Measurements from ENCODE around the gene PPP6R1.
A peak's percentile ranks its signal among the peaks of the same experiment; 100 is the strongest.

PPP6R1 gene

GRCh38 chr19:55258828-55259539, at the start of gene PPP6R1:
TSS of gene PPP6R1 (minus strand) at chr19:55259017. CDS start at chr19:55247103, 11,914 bp downstream.
- DNase-seq = peak; percentile 95

- no peak for DNase-seq
Observed at GRCh38 chr19:55308281-55308680, 49.5 kb upstream of the PPP6R1 start.

GRCh38 chr19:55306712-55307111, 47.9 kb upstream of the PPP6R1 start:
- no peak for DNase-seq

- DNase-seq = no peak
Observed at GRCh38 chr19:55305983-55306562, 47.3 kb upstream of the PPP6R1 start.

DNA sequence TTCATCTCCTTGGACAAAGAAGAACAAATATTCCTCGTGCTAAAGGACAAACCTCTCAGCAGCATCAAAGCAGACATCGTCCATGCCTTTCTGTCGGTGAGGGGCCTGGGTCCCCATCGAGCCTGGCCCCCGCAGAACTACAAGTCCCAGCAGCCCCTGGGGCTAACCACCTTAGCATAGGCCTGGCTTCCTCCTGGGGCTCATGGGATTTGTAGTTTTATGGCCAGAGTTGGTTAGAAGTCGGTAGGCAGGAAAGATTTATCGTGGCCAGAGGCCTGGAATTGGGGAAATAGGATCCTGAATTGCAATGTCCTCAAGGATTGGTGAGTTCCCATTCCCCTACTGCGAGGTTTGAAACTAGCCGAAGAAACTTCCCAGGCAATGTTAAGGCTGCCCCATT, 46.7 kb upstream of the PPP6R1 start:
- peak; percentile 67 for DNase-seq

DNA sequence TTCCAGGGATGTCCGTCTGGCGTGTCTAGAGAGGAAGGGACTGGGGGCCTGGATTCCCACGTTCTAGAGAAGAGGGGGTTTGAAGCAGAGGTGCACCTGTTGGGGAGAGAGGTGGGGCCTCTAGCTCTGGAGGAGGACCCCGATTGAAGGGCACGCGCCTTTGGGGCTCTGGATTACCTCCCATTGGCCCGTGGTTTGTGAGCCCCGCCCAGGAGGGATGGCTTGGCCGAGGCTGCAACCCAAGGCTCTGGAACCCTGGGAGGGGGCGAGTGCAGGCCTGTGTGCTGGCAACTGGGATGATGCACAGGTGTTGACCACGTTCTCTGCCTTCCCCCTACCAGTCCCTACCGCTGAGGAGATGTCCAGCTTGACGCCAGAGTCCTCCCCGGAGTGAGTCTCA, 46.2 kb upstream of the PPP6R1 start:
- no peak for DNase-seq

- peak; percentile 32 for DNase-seq
Observed at GRCh38 chr19:55304279-55304978, 45.6 kb upstream of the PPP6R1 start.

DNA sequence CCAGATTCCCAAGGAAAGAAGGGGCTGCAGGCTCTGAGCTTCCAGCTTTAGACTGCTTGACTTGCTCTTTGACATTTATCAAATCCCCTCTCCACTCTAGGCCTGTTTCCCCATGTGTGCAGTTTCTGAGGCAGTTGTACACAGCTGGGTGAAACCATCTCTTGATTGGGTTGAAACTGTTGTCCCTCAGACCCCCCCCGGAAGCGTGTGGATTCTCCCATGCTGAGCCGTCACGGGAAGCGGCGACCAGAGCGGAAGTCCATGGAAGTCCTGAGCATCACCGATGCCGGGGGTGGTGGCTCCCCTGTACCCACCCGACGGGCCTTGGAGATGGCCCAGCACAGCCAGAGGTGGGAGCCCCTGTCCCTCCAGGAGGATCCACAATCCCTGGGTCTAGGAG, 44.7 kb upstream of the PPP6R1 start:
- DNase-seq = no peak

- no peak for DNase-seq
Observed at GRCh38 chr19:55302318-55302703, 43.5 kb upstream of the PPP6R1 start.

DNA sequence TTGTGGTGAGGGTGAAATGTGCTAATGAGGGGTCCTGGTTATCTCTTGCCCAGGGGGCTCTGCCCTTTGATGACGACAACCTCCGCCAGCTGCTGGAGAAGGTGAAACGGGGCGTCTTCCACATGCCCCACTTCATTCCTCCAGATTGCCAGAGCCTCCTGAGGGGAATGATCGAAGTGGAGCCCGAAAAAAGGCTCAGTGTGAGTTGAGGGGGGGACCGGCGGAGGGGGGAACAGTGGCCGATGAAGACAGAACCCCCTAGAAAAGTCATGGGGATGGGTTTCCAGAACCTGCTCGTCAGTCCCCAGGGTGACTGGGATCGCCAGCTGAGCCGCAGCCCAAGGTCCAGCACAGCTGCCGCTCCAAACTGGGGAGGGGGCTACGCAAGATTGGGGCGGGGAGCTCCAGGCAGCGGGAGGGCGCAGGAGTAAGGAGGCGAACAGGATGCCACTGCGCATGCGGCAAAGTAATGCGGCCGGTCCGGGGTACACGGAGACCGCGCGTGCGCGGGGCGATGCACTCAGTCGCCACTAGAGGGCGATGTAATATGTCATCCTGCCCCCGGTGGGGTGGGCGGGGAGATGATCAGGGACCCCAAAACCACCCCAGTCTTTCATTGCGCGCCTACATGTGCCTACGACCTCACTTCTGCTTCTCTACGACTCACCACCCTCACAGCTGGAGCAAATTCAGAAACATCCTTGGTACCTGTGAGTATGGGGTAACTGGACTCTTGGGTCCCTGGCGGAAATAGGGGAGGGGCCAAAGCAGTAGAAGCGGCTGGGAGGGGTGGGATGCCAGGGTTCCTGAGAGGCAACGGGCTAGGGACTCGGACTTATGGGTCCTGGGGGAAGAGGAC, 42.9 kb upstream of the PPP6R1 start:
- peak; percentile 93 for DNase-seq

DNA sequence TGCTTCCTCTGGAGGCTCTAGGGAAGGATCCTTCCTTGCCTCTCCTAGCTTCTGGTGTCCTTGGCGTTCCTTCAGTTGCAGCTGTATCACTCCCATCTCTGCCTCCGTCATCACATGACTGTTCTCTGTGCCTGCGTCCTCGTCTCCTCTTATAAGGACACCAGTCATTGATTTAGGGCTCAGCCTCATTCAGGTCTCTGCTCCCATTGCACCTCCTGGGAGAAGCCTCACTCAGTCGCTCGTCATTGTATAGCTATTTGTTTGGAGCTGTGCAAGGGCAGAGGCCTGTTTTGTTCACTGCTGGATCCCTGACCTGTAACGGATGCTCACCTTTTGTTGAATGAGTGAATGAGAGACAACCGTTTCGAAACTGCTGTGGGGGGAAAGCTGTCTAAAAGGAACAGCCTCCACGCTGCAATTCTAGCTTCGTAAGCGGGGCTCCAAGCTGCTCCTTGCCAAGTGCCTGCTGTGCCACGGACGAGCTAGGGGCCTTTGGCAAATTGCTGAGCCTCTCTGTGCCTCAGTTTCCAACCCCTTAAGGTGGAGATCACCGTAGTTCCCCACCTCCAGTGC, 42.2 kb upstream of the PPP6R1 start:
- no peak for DNase-seq

DNA sequence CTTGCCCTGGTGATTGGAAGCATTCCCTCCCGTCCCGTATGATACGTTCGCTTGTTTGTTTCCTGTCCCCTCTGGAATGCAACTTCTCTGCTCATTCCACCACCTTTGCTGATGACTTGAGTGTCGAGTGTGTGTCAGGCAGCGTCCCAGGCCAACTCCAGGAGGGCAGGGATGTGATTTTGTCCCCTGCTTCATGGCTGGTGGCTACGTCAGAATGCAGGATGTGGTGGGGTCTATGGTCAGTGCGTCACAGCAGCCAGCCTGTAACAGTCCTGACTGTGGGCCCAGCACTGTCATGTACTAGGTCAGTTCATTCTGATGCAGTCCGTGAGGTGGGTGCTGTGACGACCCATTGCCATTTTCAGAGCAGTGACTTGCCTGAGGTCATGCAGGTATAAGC, 41.2 kb upstream of the PPP6R1 start:
- no peak for DNase-seq

DNA sequence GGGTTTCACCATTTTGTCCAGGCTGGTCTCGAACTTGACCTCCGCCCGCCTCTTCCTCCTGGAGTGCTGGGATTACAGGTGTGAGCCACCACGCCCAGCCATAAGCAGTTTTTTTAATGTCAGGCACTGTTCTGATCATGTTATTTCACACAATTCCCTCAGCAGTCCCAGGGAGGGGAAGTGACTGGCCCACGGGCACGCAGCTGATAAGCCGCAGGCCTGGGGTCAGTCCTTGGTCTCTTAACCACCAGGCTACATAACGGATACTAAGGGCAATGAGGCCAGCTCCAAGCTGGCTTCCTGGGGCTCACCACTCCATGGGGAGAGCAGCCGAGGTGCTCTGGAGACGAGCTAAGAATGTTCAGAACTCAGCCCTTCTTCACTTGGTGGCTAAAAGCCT, 38.5 kb upstream of the PPP6R1 start:
- no peak for DNase-seq

- DNase-seq = no peak
Observed at GRCh38 chr19:55289117-55289796, 30.4 kb upstream of the PPP6R1 start.

DNA sequence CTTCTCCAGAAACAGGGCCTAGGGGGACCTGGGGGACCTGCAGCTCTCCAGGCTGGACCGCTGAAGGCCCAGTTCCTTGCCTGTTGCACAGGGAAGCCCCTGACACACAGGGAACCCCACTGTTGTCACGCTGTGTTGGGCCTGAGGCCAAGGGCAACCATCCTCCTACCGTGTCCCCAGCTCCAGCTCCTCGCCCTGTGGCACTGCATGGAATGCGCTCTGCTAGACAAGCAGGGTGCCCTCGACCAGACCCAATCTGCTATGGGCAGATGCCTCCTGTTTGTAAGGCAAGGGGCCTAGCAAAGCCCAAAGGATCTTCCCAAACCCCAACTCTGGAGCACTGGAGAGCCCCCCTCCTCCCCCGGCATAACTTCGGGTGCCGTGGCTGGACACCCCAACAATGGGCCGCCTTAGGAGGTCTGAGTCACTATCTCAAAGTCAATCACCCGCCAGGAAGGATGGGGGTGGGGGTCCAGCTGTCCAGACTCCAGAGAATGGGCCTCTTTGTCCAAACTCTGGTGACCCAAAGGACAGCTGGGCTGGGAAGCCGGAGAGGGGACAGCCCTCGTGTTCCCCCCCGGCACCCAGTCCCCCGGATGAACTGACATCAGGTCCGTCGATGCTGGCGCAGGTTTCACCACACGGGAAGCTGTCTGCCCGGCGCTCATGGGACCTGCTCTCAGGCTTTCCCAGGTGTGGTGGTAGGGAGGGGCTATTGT, 28.7 kb upstream of the PPP6R1 start:
- no peak for DNase-seq

- DNase-seq = no peak
Observed at GRCh38 chr19:55285229-55285890, 26.5 kb upstream of the PPP6R1 start.

DNA sequence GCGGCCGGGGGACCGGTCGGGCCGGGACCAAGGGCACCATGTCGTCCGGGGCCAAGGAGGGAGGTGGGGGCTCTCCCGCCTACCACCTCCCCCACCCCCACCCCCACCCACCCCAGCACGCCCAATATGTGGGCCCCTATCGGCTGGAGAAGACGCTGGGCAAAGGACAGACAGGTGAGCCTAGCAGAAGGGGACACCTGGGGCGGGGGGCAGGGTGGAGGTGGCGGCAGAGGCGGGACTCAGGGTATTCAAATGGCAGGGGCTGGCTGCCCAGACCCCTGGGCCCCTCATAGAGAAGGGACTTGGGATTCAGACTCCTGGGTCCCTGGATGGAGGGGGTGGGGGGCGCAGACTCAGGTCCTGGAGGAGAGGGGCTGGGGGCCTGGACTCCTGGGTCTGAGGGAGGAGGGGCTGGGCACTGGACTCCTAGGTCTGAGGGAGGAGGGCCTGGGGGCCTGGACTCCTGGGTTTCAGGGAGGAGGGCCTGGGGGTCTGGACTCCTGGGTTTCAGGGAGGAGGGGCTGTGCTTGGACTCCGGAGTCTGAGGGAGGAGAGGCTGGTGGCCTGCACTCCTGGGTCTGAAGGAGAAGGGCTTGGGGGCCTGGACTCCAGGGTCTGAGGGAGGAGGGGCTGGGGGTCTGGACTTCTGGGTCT, 25.7 kb upstream of the PPP6R1 start:
- DNase-seq = no peak

- DNase-seq = peak; percentile 67
Observed at GRCh38 chr19:55283548-55284377, 24.9 kb upstream of the PPP6R1 start, which contains the start of gene BRSK1. TSS of gene BRSK1 (plus strand) at chr19:55283997. CDS start at chr19:55284443, 446 bp downstream.
